Measurements from ENCODE around the gene SOCS6.

- TF ChIP-seq CTCF (IDR thresholded peaks at IDR 0.05) (no peak), POLR2AphosphoS5 (IDR thresholded peaks at IDR 0.05) (no peak), EP300 (IDR thresholded peaks at IDR 0.05) (no peak), POLR2A (IDR thresholded peaks at IDR 0.05) (no peak)
Measured at GRCh38 chr18:70296781-70297180, 7.9 kb downstream of the SOCS6 start.

Data from gastroesophageal sphincter (tissue), 3 donors.